ENCODE measurements around the gene PAGR1.
A peak's percentile ranks its signal among the peaks of the same experiment; 100 is the strongest.
"Not testable (repeated sequence)": the region's sequence is repeated elsewhere in the genome, so short reads cannot be mapped to it uniquely, and the experiment has no call there.

The PAGR1 gene

GRCh38 chr16:29791845-29792807, 23.8 kb upstream of the PAGR1 start:
- no peak for DNase-seq

DNA sequence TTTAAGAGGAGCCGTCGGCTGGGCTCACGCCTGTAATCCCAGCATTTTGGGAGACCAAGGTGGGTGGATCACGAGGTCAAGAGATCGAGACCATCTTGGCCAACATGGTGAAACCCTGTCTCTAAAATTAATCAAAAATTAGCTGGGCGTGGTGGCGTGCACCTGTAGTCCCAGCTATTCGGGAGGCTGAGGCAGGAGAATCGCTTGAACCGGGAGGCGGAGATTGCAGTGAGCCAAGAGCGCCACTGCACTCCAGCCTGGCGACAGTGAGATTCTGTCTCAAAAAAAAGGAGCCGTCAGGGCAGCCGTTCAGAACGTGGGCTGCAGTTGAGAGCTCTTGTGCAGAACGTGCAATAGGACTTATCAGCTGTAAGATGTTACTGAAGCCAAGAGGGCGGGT, 22.8 kb upstream of the PAGR1 start:
- DNase-seq = not testable (repeated sequence)

DNA sequence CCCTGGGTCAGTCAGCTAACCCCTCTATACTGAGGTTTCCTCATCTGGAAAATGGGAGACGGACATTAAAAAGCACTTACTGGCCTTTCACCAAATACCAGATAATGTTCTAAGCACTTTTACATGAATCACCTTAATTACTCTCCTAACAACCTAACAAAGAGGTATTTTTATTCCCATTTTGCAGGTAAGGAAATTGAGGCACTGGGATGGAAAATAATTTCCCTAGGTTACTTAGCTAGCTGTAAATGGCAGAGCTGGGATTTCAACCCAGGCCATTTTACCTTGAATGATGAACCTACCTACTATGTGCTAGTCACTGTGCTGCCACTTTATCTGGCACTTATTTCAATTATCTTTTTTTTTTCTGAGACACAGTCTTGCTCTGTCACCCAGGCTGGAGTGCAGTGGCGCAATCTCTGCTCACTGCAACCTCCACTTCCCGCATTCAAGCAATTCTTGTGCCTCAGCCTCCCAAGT, 21.7 kb upstream of the PAGR1 start:
- no peak for DNase-seq

DNA sequence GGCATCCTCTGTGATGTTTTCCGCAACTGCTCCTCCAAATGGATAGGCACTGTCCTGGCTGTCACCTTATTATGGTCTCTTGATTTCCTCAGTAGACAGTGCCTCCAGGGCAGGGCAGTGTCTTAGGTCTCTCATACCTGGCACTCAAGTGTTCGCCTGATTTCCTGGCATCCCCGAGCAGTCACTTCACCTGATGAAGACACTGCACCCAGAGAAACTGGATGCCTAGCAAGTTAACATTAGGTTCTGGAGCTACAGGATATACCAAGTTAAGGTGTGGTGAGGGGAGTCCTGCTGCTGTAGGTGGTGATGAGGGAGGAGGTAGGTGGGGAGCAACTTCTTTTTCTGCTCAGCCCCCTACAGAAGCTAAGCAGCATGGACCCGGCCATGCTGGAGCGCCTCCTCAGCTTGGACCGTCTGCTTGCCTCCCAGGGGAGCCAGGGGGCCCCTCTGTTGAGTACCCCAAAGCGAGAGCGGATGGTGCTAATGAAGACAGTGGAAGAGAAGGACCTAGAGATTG, 13.5 kb upstream of the PAGR1 start:
- no peak for DNase-seq

- no peak for DNase-seq
These were observed 11.9 kb upstream of the PAGR1 start for GRCh38 chr16:29804020-29804419.

GRCh38 chr16:29804455-29805231, 11.3 kb upstream of the PAGR1 start:
- peak; percentile 69 to 71 for DNase-seq

- DNase-seq = peak; percentile 98 to 99
These were observed 10.5 kb upstream of the PAGR1 start for GRCh38 chr16:29805232-29806098.

DNA sequence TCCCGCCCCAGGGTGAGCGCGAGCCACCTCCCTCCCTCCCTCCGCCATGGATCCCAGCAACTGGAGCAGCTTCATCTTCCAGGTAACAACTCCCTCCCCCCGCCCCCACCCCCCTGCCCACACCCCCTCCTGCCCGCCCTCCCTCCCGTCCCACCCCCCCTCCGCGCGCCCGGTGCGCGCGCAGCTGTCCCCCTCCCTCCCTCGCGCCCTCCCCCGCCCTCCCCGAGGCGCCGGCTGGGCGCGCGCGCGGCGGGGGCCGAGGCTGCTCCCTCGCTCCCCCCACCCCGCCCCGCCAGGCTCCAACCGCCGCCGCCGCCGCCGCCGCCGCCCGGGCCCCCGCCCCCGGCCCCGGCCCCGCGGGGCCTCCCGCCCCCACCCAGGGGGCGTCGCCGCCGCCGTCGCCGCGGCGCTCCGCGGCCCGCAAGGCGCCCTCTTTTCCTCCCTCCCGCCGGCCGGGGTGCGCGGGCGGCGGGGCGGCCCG, 9.8 kb upstream of the PAGR1 start, which contains the start of gene MAZ:
TSS of gene MAZ (plus strand) at position 431 of the 481 bp plus-strand sequence. CDS start 173 bp downstream, outside the sequence.
- DNase-seq = peak; percentile 56 to 71

DNA sequence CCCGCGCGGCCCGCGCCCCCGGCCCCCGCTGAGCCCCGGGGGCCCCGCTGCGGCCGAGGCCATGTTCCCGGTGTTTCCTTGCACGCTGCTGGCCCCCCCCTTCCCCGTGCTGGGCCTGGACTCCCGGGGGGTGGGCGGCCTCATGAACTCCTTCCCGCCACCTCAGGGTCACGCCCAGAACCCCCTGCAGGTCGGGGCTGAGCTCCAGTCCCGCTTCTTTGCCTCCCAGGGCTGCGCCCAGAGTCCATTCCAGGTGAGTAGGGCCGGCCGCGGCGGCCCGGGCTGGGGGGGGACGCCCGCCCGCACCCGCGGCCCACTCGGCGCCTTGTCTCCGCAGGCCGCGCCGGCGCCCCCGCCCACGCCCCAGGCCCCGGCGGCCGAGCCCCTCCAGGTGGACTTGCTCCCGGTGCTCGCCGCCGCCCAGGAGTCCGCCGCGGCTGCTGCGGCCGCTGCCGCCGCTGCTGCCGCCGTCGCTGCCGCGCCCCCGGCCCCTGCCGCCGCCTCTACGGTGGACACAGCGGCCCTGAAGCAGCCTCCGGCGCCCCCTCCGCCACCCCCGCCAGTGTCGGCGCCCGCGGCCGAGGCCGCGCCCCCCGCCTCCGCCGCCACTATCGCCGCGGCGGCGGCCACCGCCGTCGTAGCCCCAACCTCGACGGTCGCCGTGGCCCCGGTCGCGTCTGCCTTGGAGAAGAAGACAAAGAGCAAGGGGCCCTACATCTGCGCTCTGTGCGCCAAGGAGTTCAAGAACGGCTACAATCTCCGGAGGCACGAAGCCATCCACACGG, 9.1 kb upstream of the PAGR1 start:
- peak in 1 of 2 donors; percentile 40 for DNase-seq

DNA sequence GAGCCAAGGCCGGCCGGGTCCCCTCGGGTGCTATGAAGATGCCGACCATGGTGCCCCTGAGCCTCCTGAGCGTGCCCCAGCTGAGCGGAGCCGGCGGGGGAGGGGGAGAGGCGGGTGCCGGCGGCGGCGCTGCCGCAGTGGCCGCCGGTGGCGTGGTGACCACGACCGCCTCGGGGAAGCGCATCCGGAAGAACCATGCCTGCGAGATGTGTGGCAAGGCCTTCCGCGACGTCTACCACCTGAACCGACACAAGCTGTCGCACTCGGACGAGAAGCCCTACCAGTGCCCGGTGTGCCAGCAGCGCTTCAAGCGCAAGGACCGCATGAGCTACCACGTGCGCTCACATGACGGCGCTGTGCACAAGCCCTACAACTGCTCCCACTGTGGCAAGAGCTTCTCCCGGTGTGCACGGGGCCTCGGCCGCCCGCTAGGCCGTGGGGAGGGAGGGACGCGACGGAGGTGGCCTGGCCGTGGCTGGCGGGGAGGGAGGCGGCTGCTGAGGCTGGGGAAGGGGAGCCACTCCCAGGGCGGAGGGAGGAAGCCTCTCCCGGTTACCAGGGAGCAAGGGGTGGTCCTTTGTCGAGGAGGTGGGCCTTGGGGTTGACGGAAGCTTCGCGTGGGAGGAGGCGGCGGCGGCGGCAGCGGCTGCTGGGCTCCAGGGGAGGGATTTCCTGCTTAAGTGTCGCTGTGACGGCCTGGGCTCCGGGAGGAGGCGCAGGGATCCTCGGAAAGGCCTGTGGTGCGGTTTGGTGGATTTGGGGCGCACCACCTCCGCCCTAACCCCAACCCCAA, 8.3 kb upstream of the PAGR1 start:
- DNase-seq = peak; percentile 94

- DNase-seq = no peak
These were observed 7.6 kb upstream of the PAGR1 start for GRCh38 chr16:29808219-29808900.

GRCh38 chr16:29809031-29809747, 6.8 kb upstream of the PAGR1 start:
- DNase-seq = no peak

- no peak for DNase-seq
These were observed 5.9 kb upstream of the PAGR1 start for GRCh38 chr16:29809850-29810698.

DNA sequence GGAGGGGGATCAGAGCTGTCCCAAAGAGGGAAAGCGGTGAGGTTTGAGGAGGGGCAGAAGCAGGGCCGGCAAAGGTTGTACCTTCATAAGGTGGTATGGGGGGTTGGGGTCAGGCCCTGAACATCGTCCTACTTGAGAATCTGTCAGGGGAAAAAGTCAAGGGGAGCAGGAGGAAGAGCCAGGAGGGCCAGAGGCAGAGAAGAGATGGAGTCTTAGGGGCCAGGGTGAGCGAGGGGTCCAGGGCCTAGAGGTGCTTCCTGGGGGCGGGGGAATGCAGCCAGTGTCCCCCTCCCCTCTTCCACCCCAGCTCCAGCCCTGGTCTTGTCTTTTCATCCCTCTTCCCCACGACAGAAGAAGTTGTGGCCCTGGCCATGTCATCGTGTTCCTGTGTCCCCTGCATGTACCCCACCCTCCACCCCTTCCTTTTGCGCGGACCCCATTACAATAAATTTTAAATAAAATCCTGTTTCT, 5.2 kb upstream of the PAGR1 start:
- no peak for DNase-seq

DNA sequence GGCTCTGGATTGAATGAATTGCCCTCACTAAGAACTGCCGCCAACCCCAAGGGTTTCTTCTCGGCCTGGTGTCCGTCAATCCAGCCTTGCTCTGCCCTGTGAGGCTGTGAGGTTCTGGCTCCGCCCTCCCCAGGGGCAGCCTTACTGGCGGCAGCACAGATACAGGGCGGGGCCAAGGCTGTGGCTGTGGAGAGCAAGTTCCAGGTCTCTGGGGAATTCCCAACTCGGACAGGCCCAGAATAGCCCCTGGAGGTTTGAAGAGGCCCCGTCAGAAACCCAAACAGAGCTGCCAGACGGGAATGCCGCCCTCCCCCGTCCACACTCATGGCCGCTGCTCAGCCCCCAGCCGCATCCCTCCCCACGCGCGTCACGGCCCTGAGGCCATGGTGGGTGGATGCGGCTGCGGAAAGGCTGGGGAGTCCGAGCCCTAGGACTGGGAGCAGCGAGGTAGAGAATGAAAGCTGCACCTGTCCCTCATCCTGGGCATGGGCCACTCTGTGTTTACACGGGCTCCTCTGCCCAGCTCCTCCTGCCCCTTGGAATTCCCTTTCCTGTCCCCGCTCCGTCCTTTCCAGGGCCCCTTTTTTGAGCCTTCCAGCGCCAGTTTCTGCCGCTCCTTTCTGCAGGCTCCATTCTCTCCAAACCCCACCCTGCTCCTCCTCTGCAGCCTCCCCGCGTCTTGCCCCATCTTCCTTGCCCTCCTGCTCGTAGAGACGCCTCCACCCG, 4.6 kb upstream of the PAGR1 start:
- peak; percentile 83 to 92 for DNase-seq

DNA sequence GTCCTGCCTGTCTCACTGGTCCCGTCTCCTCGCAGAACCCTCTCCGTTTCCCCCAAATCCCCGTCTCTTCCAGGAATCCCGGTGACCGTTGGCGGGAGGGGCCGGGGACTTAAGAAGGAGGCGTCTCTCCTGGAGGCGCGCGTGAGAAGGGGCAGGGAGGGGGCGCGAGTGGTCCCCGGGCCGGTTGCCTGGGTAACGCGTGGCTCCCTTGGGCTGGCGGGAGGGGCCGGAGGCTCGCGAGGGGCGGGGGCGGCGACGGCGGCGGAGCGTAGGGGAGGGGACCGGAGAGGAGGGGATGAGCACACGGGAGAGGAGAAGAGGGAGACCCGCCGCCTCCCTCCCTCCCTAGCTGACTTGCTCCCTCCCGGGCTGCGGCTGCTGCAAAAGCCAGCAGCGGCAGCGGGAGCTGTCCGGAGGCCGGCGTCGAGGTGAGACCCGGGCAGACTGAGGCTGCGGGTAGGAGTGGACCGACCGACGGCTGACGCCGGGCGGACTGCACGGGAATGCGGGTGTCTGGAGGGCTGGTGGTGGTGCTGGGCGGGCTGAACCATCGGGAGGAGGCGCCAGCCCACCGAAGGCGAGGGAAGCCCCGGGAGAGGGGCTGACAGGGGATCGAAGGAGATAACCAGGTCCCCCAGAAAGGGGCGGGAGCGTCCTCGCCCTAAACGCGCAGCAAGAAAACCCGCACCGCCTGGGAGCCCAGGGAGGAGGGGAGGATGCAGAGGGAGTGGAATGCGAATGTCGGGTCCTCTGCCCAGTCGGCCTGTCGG, 3.9 kb upstream of the PAGR1 start, which contains the start of gene PRRT2:
TSS of gene PRRT2 (plus strand) at position 298 of the 770 bp plus-strand sequence. CDS start 862 bp downstream, outside the sequence.
- DNase-seq = peak in 1 of 2 donors; percentile 30
